K562 (cell line): ENCODE measurements around the gene NUDT2. TPM values are rescaled to one million over a fixed set of nuclear protein-coding genes. Genes with fewer than 3 reads are reported as not detected.

Experiments
- CREB3L1 ChIP-seq: fragments of 450-650 bp; IDR thresholded peaks from 2 replicates; pipeline ENCODE4 v1.6.1; 2014; ENCODE audit warnings: low read depth, mild to moderate bottlenecking, moderate library complexity, borderline replicate concordance
- MXD1 ChIP-seq: fragments of 250-450 bp; sonication (Bioruptor Pico); IDR thresholded peaks from 2 replicates; pipeline ENCODE4 v1.8.0; 2021; ENCODE audit warnings: borderline replicate concordance, mild to moderate bottlenecking, moderate library complexity; ENCODE audit not compliant: poor library complexity, severe bottlenecking
- SRSF9 ChIP-seq: fragments of 200-400 bp; formaldehyde crosslinking; IDR thresholded peaks from 2 replicates; pipeline ENCODE4 v1.6.1; 2017; ENCODE audit warnings: low read depth, low read length, borderline replicate concordance
- TARDBP ChIP-seq: fragments of 450-650 bp; IDR thresholded peaks from 2 replicates; pipeline ENCODE4 v1.6.1; 2016
- polyA plus RNA-seq, 8 experiments: library from polyadenylated mRNA; depleted of rRNA in 4 of 8; stranded (reverse) in 5 of 8; unstranded in 3 of 8; fragments of >200 nt; fragmentation: Nextera tagmentation in 2 of 8; fragmentation: Illumina TruSeq in 1 of 8; extraction: Ambion mirVana in 2 of 8; extraction: Trizol in 1 of 8; gene quantifications; 2 replicates each; pipeline versions ENCODE4 v1.2.1 to v1.2.3, GENCODE V29; 2011 to 2014; ENCODE audit warnings: inconsistent platforms in 1 of 8, missing spikeins in 1 of 8
- total RNA-seq, 7 experiments: library from RNA; depleted of rRNA in 6 of 7; stranded (reverse); fragments of >200 nt in 6 of 7; fragmentation: Illumina TruSeq in 2 of 7; extraction: Trizol in 2 of 7; gene quantifications; 2 replicates each; pipeline versions ENCODE4 v1.2.1 to v1.2.3, GENCODE V29; 2011 to 2021; ENCODE audit warnings: low replicate concordance in 1 of 7
- TF ChIP-seq, protein P1 (sequence below), 2 experiments: fragments of 450-650 bp; conservative IDR thresholded peaks; 2 replicates each; pipeline ENCODE4 v1.6.1; 2017; ENCODE audit warnings: mild to moderate bottlenecking in 2 of 2, moderate library complexity in 2 of 2

The NUDT2 gene
- total and polyA plus RNA-seq, 9 of the 15 experiments (the other 6 are each of a cell fraction or from before 2014, with no cell fraction given) = 11.5 to 28.1 (median 19.0) TPM

DNA sequence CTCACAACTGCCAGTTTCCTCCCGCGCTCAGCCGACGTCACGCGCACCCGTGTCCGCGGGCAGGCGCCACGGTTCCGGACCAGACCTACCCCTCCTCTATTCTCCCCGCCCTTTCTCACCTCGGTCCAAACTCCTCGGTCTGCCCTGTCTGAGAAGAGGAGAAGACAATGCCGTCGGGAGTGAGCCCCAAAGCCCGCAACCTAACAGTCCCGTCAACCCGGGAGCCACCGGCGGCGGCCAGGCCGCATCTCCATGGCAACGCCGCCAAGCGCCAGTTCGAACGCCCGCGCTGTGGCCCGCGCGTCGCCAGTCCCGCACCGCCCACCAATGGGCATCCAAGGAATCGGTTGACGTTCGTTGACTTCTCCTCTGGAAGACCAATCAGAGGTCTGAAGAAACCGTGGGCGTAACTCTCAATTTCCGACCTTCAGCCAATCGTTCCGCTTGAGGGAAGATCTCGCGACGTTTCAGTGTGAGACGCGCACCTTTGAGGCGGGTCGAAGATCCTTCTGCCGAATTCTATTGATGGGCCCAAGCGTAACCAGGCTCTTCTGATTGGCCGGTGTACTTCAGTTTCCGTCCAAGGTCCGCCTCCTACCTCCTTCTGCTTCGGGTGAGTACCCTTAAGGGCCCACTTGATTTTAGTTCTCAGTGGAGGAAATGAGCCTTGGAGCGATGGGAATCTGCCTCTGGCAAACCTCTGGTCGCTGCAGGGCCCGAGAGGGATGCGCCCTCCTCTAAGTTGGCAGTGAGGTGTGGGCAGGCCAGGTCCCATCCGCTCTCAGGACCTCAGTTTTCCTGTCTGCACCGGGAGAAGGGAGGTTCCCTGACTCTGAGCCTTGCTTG, at the start of gene NUDT2, which contains the start of gene KIF24 (continued):
- TF ChIP-seq, protein P1, sequence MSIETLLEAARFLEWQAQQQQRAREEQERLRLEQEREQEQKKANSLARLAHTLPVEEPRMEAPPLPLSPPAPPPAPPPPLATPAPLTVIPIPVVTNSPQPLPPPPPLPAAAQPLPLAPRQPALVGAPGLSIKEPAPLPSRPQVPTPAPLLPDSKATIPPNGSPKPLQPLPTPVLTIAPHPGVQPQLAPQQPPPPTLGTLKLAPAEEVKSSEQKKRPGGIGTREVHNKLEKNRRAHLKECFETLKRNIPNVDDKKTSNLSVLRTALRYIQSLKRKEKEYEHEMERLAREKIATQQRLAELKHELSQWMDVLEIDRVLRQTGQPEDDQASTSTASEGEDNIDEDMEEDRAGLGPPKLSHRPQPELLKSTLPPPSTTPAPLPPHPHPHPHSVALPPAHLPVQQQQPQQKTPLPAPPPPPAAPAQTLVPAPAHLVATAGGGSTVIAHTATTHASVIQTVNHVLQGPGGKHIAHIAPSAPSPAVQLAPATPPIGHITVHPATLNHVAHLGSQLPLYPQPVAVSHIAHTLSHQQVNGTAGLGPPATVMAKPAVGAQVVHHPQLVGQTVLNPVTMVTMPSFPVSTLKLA (conservative IDR thresholded peaks at IDR 0.05) = peak; percentile 80 to 91; a peak in 3 of 4 replicates
- TF ChIP-seq SRSF9 = no peak
- no peak for TF ChIP-seq TARDBP
- no peak for TF ChIP-seq MXD1 (CRISPR knock-in tag)
- peak; percentile 76; the same call in 1 of the 2 replicates for TF ChIP-seq CREB3L1
